HepG2 (cell line): ENCODE data around the gene UCP3. TPM values are rescaled to one million over a fixed set of nuclear protein-coding genes. Genes with fewer than 3 reads are reported as not detected.

ENCODE experiments used
- HNRNPH1 ChIP-seq: fragments of 200-400 bp; formaldehyde crosslinking; optimal IDR thresholded peaks from 2 replicates; pipeline ENCODE3; 2017; ENCODE audit warnings: mild to moderate bottlenecking, low read depth, low read length
- HNRNPUL1 ChIP-seq: fragments of 200-400 bp; formaldehyde crosslinking; IDR thresholded peaks from 2 replicates; pipeline ENCODE4 v1.6.1; 2017; ENCODE audit warnings: low read depth, mild to moderate bottlenecking, low read length, moderate library complexity
- IRX3 ChIP-seq: sonication (generic); formaldehyde crosslinking; IDR thresholded peaks from 2 replicates; pipeline ENCODE4 v1.8.1; 2023; ENCODE audit warnings: mild to moderate bottlenecking, low read depth, missing genetic modification reagents, borderline replicate concordance
- PBX3 ChIP-seq: sonication (generic); formaldehyde crosslinking; IDR thresholded peaks from 2 replicates; pipeline ENCODE4 v1.8.1; 2023; ENCODE audit warnings: missing genetic modification reagents, inconsistent platforms, borderline replicate concordance
- SAFB2 ChIP-seq: sonication (generic); formaldehyde crosslinking; IDR thresholded peaks from 2 replicates; pipeline ENCODE4 v1.5.1; 2020; ENCODE audit warnings: missing genetic modification reagents, low read depth, mild to moderate bottlenecking, borderline replicate concordance
- SIX4 ChIP-seq: sonication (generic); formaldehyde crosslinking; IDR thresholded peaks from 2 replicates; pipeline ENCODE4 v1.4.0; 2020; ENCODE audit warnings: missing genetic modification reagents
- SNRNP70 ChIP-seq: fragments of 200-400 bp; formaldehyde crosslinking; IDR thresholded peaks from 2 replicates; pipeline ENCODE4 v1.6.1; 2017; ENCODE audit warnings: mild to moderate bottlenecking, low read depth, low read length, moderate library complexity
- SUZ12 ChIP-seq: fragments of 150-350 bp; IDR thresholded peaks from 2 replicates; pipeline ENCODE4 v1.6.1; 2014; ENCODE audit warnings: low read depth, low read length
- WIZ ChIP-seq: sonication (generic); formaldehyde crosslinking; IDR thresholded peaks from 2 replicates; pipeline ENCODE4 v1.5.1; 2020; ENCODE audit warnings: mild to moderate bottlenecking, missing genetic modification reagents
- ZBTB3 ChIP-seq: sonication (generic); formaldehyde crosslinking; IDR thresholded peaks from 2 replicates; pipeline ENCODE4 v1.4.0; 2020; ENCODE audit warnings: low read depth, mild to moderate bottlenecking, moderate library complexity, missing genetic modification reagents, borderline replicate concordance
- ZNF17 ChIP-seq: sonication (generic); formaldehyde crosslinking; IDR thresholded peaks from 2 replicates; pipeline ENCODE4 v1.5.0; 2020; ENCODE audit warnings: mild to moderate bottlenecking, missing genetic modification reagents
- ZNF232 ChIP-seq: sonication (generic); formaldehyde crosslinking; IDR thresholded peaks from 2 replicates; pipeline ENCODE4 v1.4.0; 2020; ENCODE audit warnings: missing genetic modification reagents, borderline replicate concordance
- ZNF280B ChIP-seq: sonication (generic); formaldehyde crosslinking; IDR thresholded peaks from 2 replicates; pipeline ENCODE4 v1.5.0; 2020; ENCODE audit warnings: missing genetic modification reagents, mild to moderate bottlenecking, borderline replicate concordance
- ZNF550 ChIP-seq: sonication (generic); formaldehyde crosslinking; IDR thresholded peaks from 2 replicates; pipeline ENCODE4 v1.4.0; 2020; ENCODE audit warnings: mild to moderate bottlenecking, missing genetic modification reagents, borderline replicate concordance
- ZNF629 ChIP-seq: sonication (generic); formaldehyde crosslinking; conservative IDR thresholded peaks from 2 replicates; pipeline ENCODE4 v1.5.0; 2020; ENCODE audit warnings: missing genetic modification reagents
- ZNF782 ChIP-seq: sonication (generic); formaldehyde crosslinking; IDR thresholded peaks from 2 replicates; pipeline ENCODE4 v1.4.0; 2020; ENCODE audit warnings: missing genetic modification reagents, mild to moderate bottlenecking, borderline replicate concordance
- polyA plus RNA-seq, 8 experiments: library from polyadenylated mRNA; depleted of rRNA in 3 of 8; stranded (reverse) in 7 of 8; unstranded in 1 of 8; fragments of >200 nt; fragmentation: Illumina TruSeq in 4 of 8; extraction: Trizol in 4 of 8; gene quantifications; 2 replicates each; pipeline versions ENCODE4 v1.2.1 to v1.2.3, GENCODE V29; 2011 to 2016; ENCODE audit warnings: low read depth in 4 of 8, missing spikeins in 1 of 8, mixed read lengths in 1 of 8; ENCODE audit not compliant: insufficient read depth in 1 of 8
- total RNA-seq, 5 experiments: library from RNA; depleted of rRNA; stranded (reverse); fragments of >200 nt; fragmentation: Illumina TruSeq; extraction: Trizol; gene quantifications; 2 replicates each; pipeline ENCODE4 v1.2.3, GENCODE V29; 2016; ENCODE audit warnings: low read depth in 1 of 5
- TF ChIP-seq, protein P1 (sequence below): sonication (generic); formaldehyde crosslinking; IDR thresholded peaks from 2 replicates; pipeline ENCODE4 v1.4.0; 2020; ENCODE audit warnings: missing genetic modification reagents
- TF ChIP-seq, protein P2 (sequence below): sonication (generic); formaldehyde crosslinking; IDR thresholded peaks from 2 replicates; pipeline ENCODE4 v1.4.0; 2020; ENCODE audit warnings: mild to moderate bottlenecking, missing genetic modification reagents
- TF ChIP-seq, protein P3 (sequence below): sonication (generic); formaldehyde crosslinking; IDR thresholded peaks from 2 replicates; pipeline ENCODE4 v1.4.0; 2020; ENCODE audit warnings: mild to moderate bottlenecking, missing genetic modification reagents

Gene UCP3
- total and polyA plus RNA-seq, 2 of the 13 experiments (the other 11 are each of a cell fraction or from before 2014, with no cell fraction given) = 0.37 TPM; not detected in 1

DNA sequence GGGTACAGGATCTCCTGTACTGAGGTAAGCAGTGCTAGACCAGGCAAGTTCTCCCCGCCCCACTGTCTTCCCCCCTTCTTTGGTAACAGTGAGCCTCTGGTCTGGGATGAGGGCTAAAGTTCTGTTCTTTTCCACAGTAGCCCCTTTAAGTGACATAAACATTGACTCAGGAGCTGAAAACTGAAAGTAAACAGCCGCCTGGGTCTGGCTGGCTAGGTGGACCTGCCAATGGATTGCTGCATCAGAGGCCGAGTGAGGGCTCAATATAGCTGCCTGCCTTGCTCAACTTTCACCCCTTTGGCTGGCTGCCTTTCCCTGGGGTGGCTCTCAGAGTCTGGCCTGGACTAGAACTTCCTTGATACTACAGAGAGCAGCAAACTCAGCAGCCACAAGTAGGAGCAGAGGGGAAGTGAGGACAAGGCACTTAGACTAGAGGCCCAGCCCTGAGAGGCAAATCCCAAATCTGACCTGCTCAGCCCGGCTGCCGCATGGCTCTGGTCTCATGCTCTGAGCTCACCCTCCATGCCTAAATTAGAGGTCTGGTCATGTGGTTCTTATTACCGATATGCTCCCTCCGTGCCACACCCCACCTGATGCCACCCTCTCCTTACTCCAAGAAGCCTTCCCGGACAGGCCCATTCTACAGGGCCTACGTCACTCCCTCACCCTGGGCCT, 9.6 kb upstream of the UCP3 start (continued):
- TF ChIP-seq, protein P1, sequence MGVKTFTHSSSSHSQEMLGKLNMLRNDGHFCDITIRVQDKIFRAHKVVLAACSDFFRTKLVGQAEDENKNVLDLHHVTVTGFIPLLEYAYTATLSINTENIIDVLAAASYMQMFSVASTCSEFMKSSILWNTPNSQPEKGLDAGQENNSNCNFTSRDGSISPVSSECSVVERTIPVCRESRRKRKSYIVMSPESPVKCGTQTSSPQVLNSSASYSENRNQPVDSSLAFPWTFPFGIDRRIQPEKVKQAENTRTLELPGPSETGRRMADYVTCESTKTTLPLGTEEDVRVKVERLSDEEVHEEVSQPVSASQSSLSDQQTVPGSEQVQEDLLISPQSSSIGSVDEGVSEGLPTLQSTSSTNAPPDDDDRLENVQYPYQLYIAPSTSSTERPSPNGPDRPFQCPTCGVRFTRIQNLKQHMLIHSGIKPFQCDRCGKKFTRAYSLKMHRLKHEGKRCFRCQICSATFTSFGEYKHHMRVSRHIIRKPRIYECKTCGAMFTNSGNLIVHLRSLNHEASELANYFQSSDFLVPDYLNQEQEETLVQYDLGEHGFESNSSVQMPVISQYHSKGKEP = no peak
- 0 out of 2 replicates have a peak, but pooled peaks have one; percentile 6 for TF ChIP-seq SIX4
- no peak for TF ChIP-seq ZBTB3 (CRISPR knock-in tag)
- TF ChIP-seq HNRNPH1 = no peak
- no peak for TF ChIP-seq SUZ12
- TF ChIP-seq ZNF782 = no peak
- TF ChIP-seq HNRNPUL1 = no peak
- TF ChIP-seq ZNF280B = no peak
- TF ChIP-seq, protein P2, sequence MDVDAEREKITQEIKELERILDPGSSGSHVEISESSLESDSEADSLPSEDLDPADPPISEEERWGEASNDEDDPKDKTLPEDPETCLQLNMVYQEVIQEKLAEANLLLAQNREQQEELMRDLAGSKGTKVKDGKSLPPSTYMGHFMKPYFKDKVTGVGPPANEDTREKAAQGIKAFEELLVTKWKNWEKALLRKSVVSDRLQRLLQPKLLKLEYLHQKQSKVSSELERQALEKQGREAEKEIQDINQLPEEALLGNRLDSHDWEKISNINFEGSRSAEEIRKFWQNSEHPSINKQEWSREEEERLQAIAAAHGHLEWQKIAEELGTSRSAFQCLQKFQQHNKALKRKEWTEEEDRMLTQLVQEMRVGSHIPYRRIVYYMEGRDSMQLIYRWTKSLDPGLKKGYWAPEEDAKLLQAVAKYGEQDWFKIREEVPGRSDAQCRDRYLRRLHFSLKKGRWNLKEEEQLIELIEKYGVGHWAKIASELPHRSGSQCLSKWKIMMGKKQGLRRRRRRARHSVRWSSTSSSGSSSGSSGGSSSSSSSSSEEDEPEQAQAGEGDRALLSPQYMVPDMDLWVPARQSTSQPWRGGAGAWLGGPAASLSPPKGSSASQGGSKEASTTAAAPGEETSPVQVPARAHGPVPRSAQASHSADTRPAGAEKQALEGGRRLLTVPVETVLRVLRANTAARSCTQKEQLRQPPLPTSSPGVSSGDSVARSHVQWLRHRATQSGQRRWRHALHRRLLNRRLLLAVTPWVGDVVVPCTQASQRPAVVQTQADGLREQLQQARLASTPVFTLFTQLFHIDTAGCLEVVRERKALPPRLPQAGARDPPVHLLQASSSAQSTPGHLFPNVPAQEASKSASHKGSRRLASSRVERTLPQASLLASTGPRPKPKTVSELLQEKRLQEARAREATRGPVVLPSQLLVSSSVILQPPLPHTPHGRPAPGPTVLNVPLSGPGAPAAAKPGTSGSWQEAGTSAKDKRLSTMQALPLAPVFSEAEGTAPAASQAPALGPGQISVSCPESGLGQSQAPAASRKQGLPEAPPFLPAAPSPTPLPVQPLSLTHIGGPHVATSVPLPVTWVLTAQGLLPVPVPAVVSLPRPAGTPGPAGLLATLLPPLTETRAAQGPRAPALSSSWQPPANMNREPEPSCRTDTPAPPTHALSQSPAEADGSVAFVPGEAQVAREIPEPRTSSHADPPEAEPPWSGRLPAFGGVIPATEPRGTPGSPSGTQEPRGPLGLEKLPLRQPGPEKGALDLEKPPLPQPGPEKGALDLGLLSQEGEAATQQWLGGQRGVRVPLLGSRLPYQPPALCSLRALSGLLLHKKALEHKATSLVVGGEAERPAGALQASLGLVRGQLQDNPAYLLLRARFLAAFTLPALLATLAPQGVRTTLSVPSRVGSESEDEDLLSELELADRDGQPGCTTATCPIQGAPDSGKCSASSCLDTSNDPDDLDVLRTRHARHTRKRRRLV (CRISPR knock-in tag) = no peak
- TF ChIP-seq SAFB2 (CRISPR knock-in tag) = no peak; the same call in 1 of the 2 replicates
- 0 out of 2 replicates have a peak, but pooled peaks have one; percentile 22 for TF ChIP-seq ZNF629 (CRISPR knock-in tag)
- TF ChIP-seq IRX3 (CRISPR knock-in tag) = no peak
- TF ChIP-seq ZNF17 (CRISPR knock-in tag) = no peak
- TF ChIP-seq PBX3 (CRISPR knock-in tag) = no peak
- TF ChIP-seq SNRNP70 = no peak
- no peak for TF ChIP-seq WIZ (CRISPR knock-in tag)
- TF ChIP-seq, protein P3, sequence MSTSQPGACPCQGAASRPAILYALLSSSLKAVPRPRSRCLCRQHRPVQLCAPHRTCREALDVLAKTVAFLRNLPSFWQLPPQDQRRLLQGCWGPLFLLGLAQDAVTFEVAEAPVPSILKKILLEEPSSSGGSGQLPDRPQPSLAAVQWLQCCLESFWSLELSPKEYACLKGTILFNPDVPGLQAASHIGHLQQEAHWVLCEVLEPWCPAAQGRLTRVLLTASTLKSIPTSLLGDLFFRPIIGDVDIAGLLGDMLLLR (CRISPR knock-in tag) = no peak
- TF ChIP-seq ZNF550 (CRISPR knock-in tag) = no peak
- TF ChIP-seq ZNF232 (CRISPR knock-in tag) = no peak; the same call in 1 of the 2 replicates
